NCI-H226 (cell line): ENCODE measurements around the gene ARID5B.

Source experiments
- DNase-seq: peaks from one replicate; pipeline ENCODE4 v3.0.0-alpha.2; 2015

The ARID5B gene

GRCh38 chr10:61904733-61905725, 3.5 kb downstream of the ARID5B start:
- peak; percentile 67 for DNase-seq

GRCh38 chr10:61905837-61906561, 4.5 kb downstream of the ARID5B start:
- DNase-seq, result no peak

GRCh38 chr10:61906562-61906901, 5.0 kb downstream of the ARID5B start:
- no peak for DNase-seq

- DNase-seq, result no peak
These were observed 5.5 kb downstream of the ARID5B start for GRCh38 chr10:61907011-61907410.

DNA sequence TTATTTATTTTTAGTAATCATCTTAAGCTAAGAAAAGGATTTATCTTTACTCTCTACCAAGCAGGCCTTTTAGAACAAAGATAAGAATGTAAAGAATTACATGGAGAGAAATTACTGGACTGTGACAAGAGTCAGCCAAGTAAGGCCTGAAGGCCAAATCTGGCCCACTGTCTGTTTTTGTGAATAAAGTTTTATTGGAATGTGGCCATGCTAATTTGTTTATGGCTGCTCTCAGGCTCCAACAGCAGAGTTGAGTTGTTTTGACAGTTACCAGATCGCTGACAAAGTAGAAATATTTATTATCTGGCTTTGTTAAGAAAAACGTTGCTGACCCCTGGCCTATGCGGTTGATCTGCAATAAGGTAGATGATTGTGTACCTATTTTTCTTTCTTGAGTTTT, 6.1 kb downstream of the ARID5B start:
- no peak for DNase-seq

- DNase-seq, result no peak
These were observed 8.8 kb downstream of the ARID5B start for GRCh38 chr10:61910226-61910805.

GRCh38 chr10:61910894-61911293, 9.4 kb downstream of the ARID5B start:
- DNase-seq, result no peak

DNA sequence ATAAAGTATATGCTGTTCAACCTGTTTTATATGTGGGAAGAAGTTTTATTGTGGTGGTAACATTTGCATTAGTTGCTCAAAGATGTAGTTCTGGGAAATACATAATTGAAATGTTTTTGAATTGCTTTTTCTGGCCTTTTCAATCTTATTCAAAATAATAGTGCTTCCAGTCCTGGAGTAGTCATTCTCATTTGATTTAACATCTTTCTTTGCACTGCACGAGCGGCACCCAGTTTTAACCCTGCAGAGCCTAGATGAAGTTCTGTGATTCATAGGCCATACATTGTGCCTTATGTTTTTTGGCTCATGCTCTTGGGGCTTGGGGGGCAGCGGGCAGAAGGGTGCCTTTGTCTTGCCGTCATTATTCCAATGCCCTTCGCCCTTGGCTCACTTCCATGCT, 9.9 kb downstream of the ARID5B start:
- DNase-seq, result no peak

- DNase-seq, result no peak
These were observed 11.5 kb downstream of the ARID5B start for GRCh38 chr10:61912981-61913380.

GRCh38 chr10:61918140-61918539, 16.6 kb downstream of the ARID5B start:
- no peak for DNase-seq

- DNase-seq, result no peak
These were observed 17.5 kb downstream of the ARID5B start for GRCh38 chr10:61918989-61919388.

DNA sequence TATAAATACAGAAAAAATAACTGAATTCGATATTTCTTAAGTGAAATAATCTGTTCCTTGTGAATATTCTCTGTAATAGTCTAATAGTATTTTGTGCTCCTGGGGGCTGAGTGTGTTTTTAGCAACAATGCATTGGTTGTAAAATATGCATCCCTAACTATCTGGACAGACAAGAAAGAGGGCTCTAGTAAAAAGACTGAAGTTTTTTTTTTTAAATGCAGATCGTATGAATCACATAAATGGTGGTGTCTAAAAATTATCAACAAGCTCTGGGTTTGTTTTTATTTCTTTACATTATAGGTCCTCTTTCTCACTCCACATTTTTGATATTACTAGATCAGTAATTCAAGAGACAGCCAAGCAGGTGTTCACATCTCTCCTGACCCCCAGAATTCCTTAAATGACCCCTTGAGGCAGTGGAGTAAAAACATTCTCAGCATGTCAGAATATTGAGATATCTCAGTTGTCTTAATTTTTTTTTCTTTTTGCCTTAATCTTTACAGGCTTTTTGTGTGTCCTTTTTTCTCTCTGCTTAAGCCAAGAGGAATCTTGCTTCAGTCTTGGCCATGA, 18.2 kb downstream of the ARID5B start:
- DNase-seq, result no peak

DNA sequence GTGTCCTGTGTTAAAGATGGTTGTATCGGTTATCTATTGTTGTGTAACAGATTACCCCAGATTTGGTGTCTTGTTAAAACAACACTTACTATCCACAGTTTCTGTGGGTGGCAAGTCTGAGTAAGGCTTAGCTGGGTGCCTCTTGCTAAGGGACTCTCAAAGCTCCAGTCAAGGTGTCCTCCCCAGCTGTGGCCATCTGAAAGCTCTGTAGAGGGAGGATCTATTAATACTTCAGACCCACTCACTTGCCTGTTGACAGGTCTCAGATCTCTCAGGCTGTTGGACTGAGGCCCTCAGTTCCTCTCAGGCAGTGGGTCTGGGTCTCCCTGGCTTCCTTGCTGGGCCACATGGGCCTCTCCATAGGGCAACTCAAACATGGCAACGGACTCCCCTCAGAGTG, 19.6 kb downstream of the ARID5B start:
- no peak for DNase-seq

DNA sequence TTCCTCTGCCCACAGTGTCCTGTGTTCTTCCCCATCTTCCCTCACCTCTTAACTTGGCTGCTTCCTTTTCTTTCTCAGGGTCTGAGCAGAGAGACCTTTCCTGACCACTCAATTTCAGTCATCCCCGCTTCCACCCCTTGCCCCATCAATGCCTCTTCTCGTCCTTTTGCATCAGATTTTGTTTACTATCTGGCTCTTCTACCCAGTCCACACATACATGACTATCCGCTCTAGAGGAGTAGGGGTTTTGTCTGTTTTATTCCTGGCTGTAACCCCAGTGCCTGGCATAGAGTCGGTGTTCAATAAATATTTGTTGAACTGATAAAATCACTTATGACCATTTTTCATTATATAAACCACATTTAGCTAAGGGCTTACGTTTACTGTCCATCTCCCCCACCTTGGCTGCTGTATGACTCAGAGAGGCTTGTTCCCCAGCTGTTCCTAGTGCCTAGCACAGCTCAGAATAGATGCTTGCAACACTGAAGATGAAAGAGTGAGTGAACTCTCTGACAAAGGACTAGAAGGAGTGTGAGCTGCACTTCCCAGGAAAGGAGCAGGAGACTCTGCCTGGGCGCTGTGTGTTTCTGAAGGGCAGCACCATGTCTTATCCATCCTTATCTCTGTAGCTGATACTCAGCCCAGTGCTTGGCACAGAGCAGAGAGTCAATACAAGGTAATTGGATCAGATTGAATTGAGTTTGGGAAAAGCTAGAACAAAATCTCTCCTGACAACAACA, 21.9 kb downstream of the ARID5B start:
- DNase-seq, result no peak

DNA sequence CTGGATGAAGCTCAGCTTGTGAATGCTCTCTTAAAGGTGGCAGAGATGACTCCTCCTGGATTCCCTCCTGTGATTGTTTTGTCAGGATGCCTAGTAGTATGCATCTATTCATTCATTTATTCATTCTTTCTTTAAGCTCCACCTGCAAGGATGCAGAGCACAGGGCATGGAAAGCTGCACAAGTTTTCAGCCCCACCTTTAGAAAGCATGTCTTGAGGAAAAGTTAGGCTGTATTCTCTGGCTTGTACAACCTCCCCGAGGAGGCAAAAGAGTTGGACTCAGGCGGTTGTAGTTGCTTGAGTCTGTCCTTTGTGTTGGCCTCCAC, 22.4 kb downstream of the ARID5B start:
- no peak for DNase-seq

- no peak for DNase-seq
These were observed 28.1 kb downstream of the ARID5B start for GRCh38 chr10:61929555-61929954.

DNA sequence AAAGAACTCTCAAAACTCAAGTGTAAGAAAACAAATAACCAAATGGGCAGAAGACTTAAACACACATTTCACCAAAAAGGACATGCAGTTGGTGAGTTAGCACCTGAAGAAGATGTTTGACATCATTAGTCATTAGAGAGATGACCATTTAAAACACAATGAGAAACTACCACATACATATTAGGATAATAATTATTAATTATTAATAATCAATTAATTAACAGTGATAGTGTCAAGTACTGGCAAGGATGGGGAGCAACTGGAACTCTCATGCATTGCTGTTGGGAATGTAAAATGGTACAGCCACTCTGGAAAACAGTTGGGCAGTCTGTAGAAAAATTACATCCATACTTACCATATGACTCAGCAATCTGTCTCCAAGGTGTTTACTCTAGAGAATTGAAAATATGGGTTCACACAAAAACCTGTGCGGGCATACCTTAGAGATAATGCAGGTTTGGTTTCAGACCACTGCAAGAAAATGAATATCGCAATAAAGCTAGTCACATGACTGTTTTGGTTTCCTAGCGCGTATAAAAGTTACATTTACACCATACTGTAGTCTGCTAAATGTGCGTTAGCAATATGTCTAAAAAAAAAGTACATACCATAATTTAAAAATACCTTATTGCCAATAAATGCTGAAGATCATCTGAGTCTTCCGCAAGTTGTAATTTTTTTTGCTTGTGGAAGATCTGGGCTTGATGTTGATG, 30.3 kb downstream of the ARID5B start:
- DNase-seq, result peak; percentile 72

GRCh38 chr10:61933859-61934555, 32.5 kb downstream of the ARID5B start:
- no peak for DNase-seq

DNA sequence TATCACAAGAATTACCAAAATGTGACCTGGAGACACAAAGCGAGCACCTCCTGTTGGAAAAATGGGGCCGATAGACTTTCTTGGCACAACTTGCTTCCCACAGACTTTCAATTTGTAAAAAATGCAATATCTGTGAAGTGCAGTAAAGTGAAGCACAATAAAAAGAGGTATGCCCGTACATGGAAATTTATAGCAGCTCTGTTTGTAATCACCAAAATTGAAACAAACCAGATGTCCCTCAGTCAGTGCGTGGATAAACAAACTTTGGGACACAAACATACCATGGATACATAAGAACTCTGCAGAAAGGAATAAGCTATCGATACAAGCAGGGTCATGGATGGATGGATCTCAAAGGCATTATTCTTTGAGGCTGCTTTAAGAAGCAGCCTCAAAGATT, 33.6 kb downstream of the ARID5B start:
- DNase-seq, result no peak

DNA sequence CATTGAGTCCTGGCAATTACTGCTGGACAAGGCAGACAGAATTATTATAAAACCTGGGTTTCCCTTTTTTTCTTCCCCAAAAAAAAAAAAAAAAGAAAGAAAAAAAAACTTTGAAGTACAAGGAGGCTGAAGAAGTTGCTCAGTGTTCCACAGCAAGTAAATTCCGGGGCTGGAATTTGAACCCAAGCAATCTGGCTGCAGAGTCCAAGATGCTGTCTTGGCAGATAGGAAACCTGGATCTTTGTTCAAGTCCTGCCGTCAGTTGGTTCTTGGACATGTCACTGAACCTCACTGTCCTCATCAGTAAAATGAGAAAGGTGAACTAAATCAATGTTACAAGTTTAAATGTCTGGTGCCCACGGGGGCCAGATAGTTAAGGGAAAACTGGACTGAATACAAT, 35.3 kb downstream of the ARID5B start:
- no peak for DNase-seq

DNA sequence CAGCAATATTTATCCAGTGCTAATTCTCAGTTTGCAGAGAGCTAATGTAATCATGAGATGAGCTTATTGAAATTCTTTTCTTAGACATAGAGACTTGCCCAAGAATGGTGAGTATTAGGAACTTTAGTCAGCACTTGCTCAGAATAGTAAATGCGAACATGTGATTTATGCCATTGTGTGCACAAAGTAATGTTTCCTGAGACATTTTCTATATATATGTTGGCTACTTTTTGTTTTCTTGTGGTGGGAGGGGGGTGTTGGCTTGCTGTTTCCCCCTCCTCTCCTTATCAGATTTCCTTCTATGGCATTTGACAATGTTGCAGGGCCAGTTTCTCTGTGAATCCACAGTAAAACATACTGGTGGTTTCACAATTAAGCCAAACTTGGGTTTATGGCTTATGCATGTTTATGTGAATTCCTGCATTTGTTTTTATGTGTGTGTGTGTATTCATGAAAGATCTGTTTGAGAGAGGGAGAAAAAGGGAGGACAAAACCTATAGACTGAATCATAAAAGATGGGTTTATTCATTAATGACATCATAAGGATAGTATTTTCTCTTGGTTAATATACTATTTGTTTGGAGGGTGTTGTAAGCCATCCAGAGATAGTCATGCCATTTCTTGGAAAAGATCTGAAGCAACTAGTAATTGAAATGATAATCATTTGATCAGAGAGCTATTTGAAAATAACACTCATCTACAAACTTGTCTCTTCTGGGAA, 36.3 kb downstream of the ARID5B start:
- peak; percentile 5 for DNase-seq
